ENCODE results near the gene S100A6.
"Not testable (repeated sequence)": the region's sequence is repeated elsewhere in the genome, so short reads cannot be mapped to it uniquely, and the experiment has no call there.

The S100A6 gene

DNA sequence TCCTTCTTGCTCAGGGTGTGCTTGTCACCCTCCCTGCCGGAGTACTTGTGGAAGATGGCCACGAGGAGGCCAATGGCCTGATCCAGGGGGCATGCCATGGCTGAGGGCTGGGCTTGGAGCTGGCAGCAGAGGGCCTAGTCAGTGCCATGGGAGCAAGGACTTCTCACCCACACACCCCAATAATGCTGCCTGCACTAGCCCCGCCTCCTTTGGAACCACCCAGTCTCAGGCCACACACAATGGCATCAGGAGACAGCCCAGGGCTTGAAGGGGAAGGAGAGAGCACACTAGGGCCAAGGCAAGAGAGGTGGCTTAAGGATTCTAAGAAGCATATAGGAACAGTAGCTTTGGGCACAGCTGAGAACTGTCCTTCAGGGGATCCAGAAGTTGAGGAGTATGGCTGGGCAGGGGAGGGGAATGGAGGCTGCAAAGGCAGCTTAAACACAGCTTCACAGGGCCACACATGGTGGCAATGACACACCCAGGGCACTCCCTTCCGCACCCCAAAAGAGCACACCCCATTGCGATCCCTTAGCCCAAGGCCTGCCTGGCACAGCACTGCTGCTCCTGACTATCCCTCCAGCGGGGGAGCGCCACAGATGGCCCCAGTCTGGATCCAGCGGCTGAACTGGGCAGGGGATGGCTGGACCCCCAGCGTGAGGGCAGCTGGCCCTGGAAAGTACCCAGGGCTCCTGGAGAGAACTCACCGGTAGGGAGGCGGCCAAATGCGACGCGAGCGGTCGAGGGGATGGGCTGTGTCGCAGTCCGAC, at the start of gene S100A6:
Gene S100A6, minus strand, starts transcription at position 750 of the 770 bp plus-strand sequence. Its CDS starts 652 bp downstream, at position 98.
- no peak for DNase-seq

DNA sequence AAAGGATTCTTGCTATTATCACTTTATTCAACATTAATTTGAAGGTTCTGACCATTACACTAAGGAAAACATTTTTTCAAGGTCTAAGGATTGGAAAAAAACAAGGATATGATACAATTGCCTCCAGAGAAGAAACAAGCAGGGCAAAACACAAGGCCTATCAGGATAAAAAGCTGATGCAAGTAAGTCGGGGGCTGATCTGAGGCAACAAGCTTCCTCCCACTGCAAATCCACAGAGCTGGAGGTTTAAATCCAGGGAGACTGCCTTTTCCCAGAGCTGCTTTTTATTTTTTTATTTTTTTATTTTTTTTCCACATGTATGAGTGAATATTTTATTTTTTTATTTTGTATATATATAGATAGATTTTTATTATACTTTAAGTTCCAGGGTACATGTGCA, 49.2 kb upstream of the S100A6 start:
- DNase-seq: no peak

DNA sequence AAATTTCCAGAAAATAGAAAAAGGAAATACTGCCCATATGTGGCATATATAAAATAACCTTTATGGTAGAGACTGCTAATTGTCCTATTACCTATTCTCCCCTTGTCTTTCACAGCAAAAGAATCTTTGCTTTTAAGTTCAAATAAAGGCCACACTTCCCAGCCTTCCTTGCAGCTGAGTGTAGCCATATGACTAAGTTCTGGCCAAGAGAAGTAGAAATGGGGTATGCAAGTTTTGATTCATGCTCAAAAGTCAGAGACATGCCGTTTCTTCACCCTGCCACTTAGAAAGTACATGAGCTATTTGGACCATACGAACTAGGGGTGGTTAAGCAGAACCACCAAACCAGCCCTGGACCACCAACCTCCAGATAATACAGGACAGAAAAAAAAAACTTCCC, 48.2 kb upstream of the S100A6 start:
- no peak for DNase-seq

DNA sequence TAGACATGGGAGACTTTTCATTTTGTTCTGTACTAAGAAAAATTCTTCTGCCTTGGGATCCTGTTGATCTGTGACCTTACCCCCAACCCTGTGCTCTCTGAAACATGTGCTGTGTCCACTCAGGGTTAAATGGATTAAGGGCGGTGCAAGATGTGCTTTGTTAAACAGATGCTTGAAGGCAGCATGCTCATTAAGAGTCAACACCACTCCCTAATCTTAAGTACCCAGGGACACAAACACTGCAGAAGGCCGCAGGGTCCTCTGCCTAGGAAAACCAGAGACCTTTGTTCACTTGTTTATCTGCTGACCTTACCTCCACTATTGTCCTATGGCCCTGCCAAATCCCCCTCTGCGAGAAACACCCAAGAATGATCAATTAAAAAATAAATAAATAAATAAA, 47.7 kb upstream of the S100A6 start:
- DNase-seq: not testable (repeated sequence)

DNA sequence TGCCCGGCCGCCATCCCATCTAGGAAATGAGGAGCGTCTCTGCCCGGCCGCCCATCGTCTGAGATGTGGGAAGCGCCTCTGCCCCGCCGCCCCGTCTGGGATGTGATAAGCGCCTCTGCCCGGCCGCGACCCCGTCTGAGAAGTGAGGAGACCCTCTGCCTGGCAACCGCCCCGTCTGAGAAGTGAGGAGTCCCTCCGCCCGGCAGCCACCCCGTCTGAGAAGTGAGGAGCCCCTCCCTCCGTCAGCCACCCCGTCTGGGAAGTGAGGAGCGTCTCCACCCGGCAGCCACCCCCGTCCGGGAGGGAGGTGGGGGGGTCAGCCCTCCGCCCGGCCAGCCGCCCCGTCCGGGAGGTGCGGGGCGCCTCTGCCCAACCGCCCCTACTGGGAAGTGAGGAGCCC, 47.0 kb upstream of the S100A6 start:
- not testable (repeated sequence) for DNase-seq

DNA sequence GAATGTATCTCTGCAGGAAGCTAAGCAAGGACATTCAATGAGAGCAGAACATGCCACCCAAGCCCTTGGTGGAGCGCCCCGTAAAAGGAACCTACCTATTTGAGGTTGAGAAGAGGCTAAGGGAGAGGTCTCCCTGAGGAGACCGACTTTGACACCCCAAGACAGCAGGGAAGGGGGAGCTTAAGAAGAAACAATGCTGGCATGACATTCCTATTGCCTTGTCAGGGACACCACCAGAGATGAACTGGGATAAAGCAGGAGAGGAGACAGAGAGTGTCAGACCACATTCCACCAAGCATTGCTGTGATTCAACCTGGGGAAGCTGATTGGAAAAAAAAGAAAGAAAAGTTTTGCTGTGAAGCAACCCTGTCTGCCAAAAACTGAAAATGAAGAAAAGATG, 43.1 kb upstream of the S100A6 start:
- no peak for DNase-seq

DNA sequence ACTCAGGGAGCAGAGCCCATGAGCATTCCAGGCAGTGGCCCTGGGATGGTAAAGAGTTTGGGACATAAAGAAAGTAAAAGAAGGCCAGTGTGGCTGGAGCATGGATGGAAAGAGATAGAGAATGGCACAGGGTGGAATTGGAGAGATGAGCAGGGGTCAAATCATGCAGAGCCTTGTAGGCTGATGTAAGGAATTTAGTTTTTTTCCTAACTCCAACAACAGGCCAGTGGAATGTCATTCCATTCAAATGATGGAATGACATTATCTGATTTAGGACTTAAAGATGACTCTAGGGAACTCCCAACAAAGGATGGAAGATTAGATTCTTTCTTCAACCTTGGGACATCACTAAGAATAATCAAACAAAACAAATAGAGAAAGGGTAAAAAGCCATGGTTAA, 42.7 kb upstream of the S100A6 start:
- no peak for DNase-seq

DNA sequence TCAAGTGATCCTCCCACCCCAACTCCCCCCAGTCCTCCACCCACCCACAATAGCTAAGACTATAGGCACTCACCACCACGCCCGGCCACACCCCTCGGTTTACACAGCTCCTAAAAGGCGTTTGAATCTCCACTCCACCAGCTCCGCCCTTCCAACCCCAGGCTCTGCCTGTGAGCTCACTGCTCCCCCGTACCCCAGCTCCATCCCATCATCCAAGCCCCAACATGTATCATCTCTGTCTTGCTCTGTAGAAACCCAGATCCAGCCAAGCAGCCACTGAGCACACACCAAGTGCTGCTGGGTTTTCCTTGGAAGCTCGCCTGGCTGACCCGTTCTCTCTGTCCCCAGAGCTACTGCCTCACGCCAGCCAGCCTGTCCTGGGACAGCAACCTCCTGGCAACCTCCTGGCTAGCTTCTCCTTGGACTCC, 41.8 kb upstream of the S100A6 start:
- DNase-seq: no peak

DNA sequence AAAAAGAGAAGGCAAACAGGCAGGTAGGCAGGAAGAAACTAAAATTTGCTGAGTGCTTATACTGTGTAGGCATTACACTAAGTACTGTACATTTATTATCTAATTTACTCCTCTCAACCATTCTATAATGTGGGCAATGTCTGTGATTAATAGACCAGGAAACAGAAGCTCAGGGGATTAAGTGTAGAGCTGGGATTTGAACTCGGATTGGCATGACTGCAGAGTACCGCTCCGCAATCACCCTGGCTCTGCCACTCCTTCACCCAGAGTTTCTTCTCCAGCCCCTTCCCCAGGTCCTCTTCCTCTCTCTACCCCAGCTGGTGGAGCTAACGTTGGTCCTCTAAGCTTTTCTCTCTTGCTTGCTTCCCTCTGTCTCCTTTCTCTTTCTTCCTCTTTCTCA, 41.3 kb upstream of the S100A6 start:
- no peak for DNase-seq

DNA sequence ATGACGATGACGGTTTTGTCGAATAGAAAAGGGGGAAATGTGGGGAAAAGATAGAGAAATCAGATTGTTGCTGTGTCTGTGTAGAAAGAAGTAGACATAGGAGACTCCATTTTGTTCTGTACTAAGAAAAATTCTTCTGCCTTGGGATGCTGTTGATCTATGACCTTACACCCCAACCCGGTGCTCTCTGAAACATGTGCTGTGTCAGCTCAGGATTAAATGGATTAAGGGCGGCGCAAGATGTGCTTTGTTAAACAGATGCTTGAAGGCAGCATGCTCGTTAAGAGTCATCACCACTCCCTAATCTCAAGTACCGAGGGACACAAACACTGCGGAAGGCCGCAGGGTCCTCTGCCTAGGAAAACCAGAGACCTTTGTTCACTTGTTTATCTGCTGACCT, 39.7 kb upstream of the S100A6 start:
- not testable (repeated sequence) for DNase-seq

DNA sequence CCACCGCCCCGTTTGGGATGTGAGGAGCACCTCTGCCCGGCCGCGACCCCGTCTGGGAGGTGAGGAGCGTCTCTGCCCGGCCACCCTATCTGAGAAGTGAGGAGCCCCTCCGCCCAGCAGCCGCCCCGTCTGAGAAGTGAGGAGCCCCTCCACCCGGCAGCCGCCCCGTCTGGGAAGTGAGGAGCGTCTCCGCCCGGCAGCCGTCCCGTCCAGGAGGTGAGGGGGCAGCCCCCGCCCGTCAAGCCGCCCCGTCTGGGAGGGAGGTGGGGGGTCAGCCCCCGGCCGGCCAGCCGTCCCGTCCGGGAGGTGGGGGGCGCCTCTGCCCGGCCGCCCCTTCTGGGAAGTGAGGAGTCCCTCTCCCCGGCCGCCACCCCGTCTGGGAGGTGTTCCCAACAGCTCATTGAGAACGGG, 39.3 kb upstream of the S100A6 start:
- DNase-seq: not testable (repeated sequence)

DNA sequence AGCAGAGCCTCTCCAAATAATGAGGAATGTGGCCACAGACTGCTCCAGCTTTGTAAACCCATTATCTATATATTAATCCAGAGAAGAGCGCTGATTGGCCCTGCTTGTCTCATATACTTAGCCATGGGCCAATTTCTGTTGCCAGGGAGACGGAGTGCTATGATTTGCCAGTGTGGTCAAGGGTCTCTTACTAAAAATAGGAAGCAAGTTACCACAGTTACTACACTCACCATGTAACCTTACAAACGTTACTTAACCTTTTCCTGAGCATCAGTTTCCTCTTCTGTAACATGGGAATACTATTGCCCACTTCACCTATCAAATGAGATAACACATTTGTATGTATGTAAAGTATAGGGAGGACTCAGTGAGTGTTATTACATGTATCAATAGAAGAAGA, 37.6 kb upstream of the S100A6 start:
- no peak for DNase-seq

DNA sequence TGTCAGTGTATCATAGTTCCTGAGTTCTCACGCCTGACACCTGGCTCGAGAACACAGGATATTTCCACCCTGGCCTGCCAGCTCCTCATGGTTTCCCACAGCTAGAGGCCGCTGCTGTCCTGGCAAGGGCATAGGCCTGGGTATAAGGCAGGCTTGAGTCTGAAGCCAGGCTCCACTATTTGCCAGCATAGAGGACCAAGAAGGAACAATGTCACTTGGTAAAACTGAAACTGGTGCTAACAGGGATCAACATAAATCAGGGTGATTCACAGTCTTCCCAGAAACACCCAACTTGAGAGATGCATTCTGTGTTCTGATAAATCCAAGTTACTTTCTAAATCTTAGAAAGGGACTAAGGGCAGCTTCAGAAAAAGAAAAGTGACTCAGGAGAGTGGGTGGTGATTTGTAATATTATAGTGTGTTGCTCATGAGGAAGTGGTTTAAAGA, 36.8 kb upstream of the S100A6 start:
- DNase-seq: peak; percentile 34

DNA sequence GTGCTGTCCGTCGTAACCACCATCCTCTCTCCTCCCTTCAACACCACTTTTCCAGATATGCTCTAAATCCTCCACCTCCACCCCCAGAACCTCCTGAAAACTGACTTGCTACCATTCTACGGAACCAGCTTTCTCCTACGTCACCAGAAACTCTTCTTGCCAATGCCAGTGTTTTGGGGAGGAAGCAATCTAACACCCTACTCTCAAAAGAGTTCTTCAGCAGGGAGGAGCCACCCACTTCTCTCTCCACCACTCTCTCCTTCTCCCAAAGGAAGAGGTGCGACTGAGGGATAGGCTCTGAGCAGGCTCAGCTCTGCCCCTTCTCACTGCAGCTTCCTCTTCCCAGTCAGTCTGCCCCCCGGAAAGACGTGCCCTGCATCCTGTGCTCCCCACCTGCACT, 35.9 kb upstream of the S100A6 start:
- no peak for DNase-seq

DNA sequence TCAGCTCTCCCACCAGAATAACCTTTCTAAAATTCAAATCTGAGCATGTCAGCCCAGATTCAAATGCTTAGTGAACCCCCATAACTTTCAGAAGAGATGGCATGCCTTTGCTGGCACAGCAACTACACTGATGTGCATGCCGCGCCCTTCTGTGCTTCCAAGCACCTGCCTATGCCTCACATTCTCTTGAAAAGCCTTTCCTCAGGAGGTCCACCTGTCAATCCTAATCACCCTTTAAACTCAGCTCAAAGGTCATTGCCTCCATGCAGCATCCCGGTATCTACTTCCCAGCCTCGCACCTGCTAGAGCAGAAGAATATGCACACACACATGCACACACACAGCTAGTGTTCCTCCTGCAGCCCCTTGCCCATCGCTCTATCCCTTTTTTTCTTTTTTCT, 35.1 kb upstream of the S100A6 start:
- DNase-seq: no peak

DNA sequence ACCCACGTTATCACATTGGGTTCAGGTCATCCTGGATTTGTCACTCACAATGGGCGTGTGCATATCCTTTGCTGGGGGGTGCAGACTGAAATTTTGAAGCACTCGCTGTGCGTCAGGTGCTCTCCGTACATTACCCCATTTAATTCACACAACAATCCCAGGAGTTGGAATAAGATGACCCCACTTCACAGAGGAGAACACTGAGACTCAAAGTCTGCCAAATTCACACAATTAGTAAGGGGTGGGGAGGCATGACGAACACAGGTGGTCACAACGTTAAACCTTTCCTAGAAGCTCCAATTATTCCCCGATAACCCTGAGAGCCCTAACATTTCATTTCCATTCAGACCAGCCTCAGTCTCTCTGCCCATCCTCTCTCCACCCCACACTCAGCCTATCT, 33.7 kb upstream of the S100A6 start:
- DNase-seq: no peak

DNA sequence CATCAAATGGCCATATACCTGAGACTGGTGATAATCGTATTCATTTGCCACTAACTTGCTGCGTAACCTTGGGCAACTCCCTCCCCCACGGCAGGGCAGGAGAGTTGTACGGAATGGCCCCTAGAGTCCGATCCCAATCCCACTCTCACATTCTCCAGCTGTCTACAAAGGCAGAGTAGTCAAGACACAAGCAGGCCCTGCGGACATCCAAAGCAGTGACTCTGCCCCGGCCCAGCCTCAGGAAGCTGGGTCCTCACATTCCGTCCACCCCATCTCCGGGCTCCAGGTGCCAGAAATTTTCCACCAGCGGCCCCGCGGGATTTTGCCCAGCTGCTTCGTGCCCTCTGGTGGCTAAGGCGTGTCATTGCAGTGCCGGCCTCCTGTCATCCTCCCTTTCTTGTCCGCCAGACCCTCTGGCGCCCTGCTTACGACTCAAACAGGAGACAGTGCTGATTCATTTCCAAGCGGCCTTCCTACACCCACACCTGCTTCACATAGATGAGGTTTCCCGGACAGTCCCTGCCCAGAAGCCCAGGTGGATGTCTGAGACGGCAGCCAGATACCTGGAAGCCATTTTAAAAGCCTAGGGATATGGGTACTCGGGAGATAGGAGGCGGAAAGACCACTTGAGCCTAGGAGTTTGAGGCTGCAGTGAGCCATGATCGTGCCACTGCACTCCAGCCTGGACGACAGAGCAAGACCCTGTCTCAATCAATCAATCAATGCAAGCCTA, 32.7 kb upstream of the S100A6 start:
- peak; percentile 86 for DNase-seq

DNA sequence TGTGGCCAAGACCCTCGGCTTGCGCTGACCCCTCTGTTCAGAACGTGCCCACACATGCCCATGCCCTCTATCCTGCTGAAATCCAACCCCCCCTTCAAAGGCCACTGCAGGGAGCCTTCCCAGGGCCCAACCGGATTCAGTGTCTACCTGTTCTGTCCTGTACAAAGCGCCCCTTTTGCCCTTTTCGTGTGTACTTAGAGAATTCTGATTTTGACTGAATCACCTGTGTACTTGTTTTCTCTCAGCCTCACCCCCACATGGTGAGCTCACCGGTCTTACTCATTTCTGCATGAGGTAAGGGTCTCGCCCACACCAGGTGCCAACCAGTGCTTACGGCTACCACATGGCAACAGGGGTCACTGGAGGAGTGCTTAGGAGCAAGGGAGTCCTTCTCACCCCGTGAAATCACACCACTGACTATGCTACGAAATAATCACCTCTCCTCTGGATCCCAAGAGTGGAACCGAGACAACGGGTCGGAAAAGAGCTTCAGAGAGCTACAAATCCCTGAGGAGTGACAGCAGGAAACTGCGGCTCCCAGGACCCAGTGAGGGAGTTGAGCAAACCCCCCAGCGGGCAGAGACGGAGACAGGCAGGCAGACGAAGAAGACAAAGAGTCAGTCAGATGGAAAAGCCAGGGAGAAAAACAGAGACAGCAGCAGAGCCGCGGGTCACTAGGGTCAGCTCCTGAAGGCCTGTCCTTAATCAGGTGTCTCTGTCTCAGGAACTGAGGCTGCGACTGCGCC, 32.0 kb upstream of the S100A6 start:
- DNase-seq: peak; percentile 52

DNA sequence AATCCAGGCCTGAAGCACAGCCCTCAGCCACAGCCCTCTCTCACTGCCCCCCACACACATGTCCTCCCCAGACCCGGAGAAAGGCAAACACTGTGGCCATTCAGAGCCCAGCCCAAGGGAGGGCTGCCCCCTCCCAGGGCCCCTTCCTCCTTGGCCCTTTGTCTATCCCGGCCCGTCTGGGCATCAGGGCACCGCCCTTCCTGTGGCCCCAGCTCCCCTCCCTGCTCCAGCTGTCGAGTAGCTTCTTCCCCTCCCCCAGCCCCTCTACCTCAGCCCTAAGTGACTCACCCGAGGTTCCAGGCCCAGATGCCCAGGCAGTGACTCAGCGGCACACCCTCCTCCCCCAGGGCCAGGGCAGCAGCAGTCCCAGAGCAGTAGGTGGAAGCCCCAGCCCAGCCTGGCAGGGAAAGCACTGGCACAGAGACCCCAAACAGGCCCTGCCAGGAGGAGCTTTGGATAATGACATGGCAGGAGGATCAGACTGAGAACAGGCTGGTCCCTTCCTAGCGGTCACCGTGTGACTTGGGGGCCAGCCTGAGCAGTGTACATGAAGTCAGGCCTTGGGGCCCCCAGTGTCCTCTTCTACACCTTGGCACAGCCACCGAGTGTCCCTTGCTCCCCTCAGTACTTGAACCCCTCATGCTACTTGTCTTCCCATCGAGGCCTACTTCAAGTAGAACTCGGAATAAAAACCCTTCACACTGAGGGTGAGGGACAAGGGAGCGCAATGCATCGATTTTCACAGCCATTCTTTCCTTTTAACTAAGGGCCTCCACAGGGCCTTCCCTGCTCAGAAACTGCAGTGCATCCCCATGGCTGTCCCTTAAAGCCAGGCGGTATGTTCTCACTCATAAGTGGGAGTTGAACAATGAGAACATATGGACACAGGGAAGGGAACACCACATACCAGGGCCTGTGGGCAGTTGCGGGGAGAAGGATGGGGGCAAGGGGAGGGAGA, 30.9 kb upstream of the S100A6 start:
- DNase-seq: peak; percentile 99

DNA sequence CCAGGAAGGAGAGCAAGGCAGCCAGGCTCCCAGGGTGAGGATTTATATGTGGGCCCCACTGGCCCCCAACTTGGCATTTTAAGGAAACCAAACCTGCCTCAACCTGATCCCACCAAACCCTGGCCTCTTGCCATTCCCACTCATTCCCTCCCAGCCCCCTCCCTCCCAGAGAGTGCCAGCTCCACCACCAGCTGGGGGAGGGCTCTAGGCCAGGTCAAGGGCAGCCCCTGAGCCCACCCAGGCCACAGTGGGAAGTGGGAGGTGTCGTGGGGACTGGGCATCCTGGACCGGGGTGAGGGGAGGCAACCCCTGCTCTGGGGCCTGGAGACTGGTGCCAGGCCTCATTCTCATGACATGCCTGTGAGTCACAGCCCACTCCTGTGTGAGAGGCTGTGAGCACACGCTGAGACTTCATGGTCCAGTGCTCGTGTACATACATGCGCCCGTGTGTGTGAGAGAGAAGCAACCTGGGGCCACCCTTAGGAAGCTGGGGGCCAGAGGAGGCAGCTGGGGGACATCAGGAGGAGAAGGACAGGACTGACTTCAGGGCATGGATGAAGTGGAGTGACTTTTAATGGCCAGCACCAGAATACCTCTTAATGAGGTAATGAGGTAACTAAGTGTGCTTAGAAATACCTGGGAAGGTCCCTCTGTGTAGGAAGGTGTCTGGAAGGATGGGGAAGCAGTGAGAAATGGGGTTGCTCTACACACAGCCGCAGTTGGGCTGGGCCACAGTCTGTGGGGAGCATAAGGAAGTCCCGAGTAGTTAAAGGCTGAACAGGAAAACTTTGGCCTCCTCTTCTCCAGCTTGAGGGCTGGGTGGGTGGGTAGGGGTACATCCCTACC, 30.0 kb upstream of the S100A6 start, which contains the start of gene S100A2:
Gene S100A2, minus strand, starts transcription at position 316 of the 846 bp plus-strand sequence. CDS start 1,967 bp downstream, outside the sequence.
- peak; percentile 76 for DNase-seq

DNA sequence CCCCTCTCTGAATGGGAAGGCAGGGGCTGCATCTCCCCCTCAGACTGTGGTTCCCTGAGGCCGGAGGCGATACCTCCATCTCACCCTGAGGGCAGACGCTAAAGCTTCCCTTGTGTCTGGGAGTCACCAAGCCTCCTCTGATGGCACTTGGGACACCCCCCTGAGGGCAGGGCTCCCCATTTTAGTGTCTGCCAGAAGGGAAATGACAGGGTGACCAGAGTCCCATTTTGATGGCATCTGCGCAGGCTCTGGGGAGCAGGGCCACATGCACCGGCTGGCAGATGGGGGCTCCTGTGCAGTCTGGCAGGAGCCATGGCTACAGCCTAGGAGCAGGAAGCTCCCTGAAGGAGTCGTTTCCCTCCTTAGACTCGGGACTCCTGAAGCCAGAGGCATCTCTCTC, 28.2 kb upstream of the S100A6 start:
- DNase-seq: no peak

Data from DMS 273 treated with DMSO at 0.1 percent for 48 hours (cell line).